M059J (cell line): ENCODE measurements around the gene PCDHGC3. TPM values are rescaled to one million over a fixed set of nuclear protein-coding genes. Genes with fewer than 3 reads are reported as not detected.
A peak's percentile ranks its signal among the peaks of the same experiment; 100 is the strongest.
"Not testable (repeated sequence)": the region's sequence is repeated elsewhere in the genome, so short reads cannot be mapped to it uniquely, and the experiment has no call there.

Experiments used
- DNase-seq: peaks from one replicate; pipeline ENCODE4 v3.0.0-alpha.2; 2012; ENCODE audit warnings: low read depth
- total RNA-seq: library from RNA; depleted of rRNA; stranded (reverse); fragments of >200 nt; shearing (Covaris generic); gene quantifications from 2 replicates; pipeline ENCODE4 v1.2.3, GENCODE V29; 2014; rRNA removed

PCDHGC3 gene
- 41.3 and 88.4 TPM in 2 replicates for total RNA-seq

DNA sequence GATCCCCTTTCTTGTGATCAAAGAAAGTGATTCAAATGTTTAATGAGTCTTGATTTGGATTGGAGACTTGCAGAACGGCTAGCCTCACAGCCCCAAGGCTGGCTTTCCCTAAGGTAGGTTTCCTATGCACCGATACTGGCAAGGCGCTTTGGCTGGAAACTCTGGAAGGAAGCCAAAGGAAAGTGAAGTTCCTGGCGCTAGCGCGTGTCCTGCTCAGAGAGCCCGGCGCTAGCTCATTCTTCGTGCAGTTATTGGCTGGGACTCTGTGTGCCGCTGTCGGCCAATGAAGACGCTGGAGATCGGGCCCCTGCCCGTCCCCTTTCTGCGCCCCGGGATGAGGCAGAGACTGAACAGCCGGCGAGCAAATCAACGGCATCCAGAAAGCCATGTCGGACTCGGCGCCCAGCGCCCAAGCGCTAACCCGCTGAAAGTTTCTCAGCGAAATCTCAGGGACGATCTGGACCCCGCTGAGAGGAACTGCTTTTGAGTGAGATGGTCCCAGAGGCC lies at the start of gene PCDHGC3:
PCDHGC3 (plus strand) TSS at position 342 of the 507 bp plus-strand sequence; CDS start at position 493, 151 bp downstream.
- DNase-seq = peak; percentile 96

DNA sequence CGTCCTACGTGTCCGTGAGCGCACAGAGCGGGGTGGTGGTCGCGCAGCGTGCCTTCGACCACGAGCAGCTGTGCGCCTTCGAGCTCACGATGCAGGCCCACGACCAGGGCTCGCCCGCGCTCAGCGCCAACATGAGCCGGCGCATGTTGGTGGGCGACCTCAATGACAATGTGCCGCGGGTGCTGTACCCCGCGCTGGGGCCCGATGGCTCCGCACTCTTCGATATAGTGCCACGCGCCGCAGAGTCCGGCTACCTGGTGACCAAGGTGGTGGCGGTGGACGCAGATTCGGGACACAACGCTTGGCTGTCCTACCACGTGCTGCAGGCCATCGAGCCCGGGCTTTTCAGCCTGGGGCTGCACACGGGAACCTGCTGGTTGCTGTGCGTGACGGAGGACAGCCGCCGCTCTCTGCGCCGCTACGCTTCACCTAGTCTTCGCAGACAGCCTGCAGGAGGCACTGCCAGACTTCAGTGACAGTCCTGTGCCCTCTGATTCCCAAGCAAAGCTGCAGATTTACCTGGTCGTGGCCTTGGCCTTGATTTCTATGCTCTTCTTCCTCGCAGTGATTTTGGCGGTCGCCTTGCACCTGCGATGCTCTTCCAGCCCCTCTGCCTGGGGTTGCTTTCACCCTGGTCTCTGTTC lies 47.9 kb upstream of the PCDHGC3 start:
- DNase-seq = no peak

DNA sequence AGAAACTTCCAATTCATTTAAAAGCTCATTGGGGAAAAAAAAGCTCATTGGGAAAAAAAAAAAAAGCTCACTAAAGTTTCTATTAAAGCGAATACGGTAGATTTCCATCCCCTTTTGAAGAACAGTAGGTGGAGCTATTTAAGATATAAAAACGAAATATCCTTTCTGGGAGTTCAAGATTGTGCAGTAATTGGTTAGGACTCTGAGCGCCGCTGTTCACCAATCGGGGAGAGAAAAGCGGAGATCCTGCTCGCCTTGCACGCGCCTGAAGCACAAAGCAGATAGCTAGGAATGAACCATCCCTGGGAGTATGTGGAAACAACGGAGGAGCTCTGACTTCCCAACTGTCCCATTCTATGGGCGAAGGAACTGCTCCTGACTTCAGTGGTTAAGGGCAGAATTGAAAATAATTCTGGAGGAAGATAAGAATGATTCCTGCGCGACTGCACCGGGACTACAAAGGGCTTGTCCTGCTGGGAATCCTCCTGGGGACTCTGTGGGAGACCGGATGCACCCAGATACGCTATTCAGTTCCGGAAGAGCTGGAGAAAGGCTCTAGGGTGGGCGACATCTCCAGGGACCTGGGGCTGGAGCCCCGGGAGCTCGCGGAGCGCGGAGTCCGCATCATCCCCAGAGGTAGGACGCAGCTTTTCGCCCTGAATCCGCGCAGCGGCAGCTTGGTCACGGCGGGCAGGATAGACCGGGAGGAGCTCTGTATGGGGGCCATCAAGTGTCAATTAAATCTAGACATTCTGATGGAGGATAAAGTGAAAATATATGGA lies 45.2 kb upstream of the PCDHGC3 start, which contains the start of gene PCDHGA12:
PCDHGA12 (plus strand) TSS at position 176 of the 782 bp plus-strand sequence; CDS start at position 429, 253 bp downstream.
- no peak for DNase-seq

DNA sequence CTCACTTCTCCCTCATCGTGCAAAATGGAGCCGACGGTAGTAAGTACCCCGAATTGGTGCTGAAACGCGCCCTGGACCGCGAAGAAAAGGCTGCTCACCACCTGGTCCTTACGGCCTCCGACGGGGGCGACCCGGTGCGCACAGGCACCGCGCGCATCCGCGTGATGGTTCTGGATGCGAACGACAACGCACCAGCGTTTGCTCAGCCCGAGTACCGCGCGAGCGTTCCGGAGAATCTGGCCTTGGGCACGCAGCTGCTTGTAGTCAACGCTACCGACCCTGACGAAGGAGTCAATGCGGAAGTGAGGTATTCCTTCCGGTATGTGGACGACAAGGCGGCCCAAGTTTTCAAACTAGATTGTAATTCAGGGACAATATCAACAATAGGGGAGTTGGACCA lies 44.5 kb upstream of the PCDHGC3 start:
- DNase-seq = no peak

DNA sequence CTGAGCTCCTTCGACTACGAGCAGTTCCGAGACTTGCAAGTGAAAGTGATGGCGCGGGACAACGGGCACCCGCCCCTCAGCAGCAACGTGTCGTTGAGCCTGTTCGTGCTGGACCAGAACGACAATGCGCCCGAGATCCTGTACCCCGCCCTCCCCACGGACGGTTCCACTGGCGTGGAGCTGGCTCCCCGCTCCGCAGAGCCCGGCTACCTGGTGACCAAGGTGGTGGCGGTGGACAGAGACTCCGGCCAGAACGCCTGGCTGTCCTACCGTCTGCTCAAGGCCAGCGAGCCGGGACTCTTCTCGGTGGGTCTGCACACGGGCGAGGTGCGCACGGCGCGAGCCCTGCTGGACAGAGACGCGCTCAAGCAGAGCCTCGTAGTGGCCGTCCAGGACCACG lies 43.5 kb upstream of the PCDHGC3 start:
- not testable (repeated sequence) for DNase-seq

DNA sequence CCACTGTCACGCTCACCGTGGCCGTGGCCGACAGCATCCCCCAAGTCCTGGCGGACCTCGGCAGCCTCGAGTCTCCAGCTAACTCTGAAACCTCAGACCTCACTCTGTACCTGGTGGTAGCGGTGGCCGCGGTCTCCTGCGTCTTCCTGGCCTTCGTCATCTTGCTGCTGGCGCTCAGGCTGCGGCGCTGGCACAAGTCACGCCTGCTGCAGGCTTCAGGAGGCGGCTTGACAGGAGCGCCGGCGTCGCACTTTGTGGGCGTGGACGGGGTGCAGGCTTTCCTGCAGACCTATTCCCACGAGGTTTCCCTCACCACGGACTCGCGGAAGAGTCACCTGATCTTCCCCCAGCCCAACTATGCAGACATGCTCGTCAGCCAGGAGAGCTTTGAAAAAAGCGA lies 43.0 kb upstream of the PCDHGC3 start:
- not testable (repeated sequence) for DNase-seq

DNA sequence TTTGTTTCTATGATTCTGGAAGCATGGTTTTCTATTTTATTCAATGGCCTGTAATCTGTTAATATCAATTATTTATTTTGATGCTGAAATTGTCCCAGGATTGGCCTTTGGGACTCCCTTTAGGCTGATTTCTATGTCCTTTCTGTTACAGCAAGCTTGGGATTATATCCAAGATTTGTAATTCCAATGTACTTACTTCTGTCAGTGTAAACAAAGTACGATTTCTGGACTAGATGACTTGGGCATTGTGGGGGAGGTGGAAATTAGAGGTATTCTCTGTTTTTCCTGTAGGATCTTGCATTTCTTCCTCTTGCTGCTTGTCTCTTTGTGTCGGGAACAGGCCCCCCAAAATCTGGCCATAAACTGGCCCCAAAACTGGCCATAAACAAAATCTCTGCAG lies 41.8 kb upstream of the PCDHGC3 start:
- no peak for DNase-seq

DNA sequence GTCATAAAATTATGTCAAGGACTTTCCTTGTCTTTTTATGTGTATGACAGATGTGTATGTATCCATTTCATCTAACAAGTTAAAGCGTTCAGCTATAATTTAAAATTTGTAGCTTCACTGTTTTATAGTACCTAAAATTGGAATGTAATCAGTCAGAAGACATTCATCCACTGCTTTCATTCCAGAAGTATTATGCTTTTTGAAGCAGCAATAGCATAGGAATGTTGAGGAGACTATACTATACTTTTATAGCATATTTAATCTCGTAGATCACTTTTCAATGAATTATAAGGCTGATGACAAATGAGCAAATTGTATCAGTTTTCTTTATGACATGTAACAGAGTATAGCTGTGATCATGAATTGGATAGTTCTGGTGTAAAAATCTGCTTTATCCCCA lies 38.5 kb upstream of the PCDHGC3 start:
- DNase-seq = no peak

DNA sequence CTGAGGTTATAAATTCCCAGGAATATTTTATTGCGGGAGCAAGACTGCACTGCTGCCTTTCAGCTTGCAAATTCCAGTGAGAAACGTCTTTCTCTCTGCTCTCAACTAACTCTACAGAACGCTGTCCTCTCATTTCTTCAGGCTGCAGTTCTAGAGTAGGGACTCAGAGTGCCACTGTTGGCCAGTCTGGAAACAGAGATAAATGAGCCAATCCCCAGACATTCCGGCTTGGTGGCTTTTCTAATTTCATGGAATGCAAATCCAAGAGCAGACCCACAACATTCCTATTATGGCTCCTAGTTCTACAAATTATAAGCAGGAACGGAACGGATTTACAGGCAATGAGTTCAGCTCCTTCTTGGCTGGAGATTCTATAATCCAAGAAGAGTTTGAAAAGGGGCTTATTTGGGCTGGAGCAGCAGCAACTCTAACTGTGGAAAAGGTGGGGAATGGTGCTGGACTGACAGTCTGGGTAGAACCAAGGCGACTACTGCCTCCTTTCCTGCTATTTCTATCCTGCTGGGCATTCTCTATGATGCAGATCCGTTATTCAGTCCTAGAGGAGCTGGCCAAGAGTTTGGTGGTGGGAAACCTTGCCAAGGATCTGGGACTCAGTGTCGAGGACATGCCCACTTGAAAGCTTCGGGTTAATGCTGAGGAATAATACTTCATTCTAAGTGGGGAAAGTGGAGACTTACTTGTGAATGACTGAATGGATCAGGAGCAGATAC lies 36.2 kb upstream of the PCDHGC3 start:
- DNase-seq = peak; percentile 7

DNA sequence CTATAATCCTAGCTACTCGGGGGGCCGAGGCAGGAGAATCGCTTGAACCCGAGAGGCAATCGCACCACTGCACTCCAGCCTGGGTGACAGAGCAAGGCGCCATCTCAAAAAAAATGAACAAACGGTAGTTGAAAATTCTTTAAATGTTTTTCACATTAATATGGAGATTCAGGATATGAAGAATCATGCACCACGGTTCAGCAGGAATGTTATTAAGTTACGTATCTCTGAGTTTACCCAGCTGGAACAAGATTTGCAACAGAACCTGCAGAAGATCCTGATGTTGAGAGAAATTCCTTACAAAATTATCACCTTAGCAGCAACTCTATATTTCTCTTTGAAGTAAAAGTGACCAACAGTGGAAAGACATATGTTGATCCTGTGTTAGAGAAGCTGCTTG lies 35.4 kb upstream of the PCDHGC3 start:
- DNase-seq = no peak

DNA sequence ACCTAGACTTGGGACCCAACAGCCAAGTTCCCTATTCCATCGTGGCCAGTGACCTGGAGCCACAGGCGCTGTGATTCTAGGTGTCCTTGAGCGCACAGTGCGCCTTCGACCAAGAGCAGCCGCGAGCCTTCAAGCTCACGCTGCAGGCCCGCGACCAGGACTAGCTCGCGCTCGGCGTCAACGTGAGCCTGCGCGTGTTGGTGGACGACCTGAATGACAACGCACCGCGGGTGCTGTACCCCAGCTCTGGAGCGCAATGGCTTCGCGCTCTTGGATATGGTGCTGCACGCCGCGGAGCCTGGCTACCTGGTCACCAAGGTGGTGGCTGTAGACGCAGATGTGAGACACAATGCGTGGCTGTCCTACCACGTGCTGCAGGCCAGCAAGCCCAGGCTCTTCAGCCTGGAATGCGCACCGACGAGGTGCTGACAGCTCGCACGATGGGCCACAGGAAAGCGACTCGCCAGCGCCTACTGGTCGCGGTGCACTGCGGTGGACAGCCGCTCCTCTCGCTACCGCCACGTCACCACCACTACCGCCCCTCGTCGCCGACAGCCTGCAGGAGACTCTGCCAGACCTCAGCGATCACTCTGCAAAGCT lies 34.1 kb upstream of the PCDHGC3 start:
- no peak for DNase-seq

DNA sequence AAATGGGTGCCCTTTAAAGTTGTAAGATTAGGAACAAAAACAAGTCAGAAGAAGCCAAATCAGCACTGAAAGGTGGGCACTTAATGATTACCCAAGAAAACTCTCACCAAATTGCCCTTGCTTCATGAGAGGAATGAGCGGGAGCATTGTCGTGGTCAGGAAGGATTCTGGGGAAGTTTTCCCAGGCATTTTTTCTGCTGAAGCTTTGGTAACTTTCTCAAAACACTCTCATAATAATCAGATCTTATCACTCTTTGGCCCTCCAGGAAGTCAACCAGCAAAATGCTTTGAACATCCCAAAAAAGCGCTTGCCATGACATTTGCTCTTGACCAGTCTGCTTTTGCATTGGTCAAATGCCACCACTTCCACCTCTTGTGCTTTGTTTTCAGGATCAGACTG lies 10.4 kb upstream of the PCDHGC3 start:
- peak; percentile 55 for DNase-seq

DNA sequence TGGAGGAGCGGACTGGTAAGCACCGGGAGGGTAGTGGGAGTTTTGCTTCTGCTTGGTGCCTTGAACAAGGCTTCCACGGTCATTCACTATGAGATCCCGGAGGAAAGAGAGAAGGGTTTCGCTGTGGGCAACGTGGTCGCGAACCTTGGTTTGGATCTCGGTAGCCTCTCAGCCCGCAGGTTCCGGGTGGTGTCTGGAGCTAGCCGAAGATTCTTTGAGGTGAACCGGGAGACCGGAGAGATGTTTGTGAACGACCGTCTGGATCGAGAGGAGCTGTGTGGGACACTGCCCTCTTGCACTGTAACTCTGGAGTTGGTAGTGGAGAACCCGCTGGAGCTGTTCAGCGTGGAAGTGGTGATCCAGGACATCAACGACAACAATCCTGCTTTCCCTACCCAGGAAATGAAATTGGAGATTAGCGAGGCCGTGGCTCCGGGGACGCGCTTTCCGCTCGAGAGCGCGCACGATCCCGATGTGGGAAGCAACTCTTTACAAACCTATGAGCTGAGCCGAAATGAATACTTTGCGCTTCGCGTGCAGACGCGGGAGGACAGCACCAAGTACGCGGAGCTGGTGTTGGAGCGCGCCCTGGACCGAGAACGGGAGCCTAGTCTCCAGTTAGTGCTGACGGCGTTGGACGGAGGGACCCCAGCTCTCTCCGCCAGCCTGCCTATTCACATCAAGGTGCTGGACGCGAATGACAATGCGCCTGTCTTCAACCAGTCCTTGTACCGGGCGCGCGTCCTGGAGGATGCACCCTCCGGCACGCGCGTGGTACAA lies 556 bp downstream of the PCDHGC3 start:
- peak; percentile 80 for DNase-seq

DNA sequence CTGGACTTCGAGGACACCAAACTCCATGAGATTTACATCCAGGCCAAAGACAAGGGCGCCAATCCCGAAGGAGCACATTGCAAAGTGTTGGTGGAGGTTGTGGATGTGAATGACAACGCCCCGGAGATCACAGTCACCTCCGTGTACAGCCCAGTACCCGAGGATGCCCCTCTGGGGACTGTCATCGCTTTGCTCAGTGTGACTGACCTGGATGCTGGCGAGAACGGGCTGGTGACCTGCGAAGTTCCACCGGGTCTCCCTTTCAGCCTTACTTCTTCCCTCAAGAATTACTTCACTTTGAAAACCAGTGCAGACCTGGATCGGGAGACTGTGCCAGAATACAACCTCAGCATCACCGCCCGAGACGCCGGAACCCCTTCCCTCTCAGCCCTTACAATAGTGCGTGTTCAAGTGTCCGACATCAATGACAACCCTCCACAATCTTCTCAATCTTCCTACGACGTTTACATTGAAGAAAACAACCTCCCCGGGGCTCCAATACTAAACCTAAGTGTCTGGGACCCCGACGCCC lies 1.3 kb downstream of the PCDHGC3 start:
- DNase-seq = no peak

DNA sequence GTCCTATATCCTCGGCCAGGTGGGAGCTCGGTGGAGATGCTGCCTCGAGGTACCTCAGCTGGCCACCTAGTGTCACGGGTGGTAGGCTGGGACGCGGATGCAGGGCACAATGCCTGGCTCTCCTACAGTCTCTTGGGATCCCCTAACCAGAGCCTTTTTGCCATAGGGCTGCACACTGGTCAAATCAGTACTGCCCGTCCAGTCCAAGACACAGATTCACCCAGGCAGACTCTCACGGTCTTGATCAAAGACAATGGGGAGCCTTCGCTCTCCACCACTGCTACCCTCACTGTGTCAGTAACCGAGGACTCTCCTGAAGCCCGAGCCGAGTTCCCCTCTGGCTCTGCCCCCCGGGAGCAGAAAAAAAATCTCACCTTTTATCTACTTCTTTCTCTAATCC lies 2.0 kb downstream of the PCDHGC3 start:
- no peak for DNase-seq

DNA sequence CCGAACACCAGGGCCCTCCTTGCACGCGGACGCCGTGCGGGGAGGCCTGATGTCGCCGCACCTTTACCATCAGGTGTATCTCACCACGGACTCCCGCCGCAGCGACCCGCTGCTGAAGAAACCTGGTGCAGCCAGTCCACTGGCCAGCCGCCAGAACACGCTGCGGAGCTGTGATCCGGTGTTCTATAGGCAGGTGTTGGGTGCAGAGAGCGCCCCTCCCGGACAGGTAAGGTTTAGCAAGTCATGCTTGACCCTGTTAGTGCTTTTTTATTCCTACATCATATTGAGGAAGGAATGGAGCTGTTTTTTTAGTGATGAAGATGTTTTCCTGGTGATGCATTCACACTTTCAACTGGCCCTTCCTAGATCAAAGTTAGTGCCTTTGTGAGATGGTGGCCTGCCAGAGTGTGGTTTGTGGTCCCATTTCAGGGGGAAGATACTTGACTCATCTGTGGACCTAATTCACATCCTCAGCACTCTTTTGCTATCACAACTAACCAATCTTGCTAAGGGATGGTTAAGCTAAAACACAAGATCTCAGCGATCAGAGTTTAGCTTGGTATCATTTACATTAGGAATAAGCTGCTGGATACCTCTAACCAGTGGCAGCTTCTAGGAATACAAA lies 2.7 kb downstream of the PCDHGC3 start:
- peak; percentile 52 for DNase-seq

DNA sequence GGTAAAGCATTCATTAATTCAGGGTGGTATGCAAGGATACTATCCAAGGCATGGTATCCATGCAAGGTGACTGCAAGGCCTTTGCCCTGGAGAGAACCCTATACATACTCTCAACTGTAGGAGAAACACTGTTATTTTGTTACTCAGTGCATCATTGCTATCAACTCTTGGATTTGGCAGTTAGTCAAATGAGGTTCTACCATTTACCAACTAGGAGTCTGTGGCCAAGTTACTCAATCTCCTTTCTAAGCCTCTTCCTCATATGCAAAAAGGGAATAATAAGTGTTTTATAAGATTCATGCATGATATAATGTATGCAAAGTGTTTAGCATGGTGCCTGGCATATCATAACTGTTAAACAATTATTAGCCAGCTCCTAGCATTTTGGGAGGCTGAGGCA lies 4.0 kb downstream of the PCDHGC3 start:
- DNase-seq = peak; percentile 24

DNA sequence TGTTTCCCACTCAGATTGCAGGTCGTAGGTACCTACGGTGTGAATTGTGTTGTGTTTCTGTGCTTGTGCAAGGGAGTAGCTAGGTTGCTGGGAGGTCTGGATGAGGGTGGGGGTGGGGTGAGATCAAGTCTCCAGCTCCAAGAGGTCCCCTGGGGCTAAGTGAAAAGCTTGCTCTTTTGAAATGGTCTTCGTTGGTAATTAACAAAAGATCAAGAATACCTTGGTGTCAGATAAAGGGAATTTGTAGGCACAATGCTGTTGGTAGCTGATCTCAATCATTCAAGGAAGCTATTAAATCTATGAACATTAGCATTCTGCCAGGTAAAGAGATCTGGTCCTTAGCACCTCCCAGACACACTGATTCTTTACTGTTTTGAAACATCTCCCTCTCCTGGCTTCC lies 8.1 kb downstream of the PCDHGC3 start:
- no peak for DNase-seq

DNA sequence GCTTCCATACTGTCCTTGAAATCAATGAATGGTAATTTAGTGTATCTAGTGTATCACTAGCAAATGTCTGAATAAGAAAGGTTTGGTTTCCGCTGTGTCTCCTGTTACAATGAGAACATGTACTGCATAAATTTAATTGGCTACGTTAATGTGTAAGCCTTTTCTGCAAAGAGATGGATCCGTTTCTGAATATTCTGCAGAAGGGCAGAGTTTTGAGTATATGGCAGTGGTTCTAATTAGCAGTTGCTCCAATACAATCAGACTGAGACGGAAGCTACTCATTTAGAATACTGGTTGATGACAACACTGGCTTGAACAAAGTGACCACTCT lies 8.5 kb downstream of the PCDHGC3 start:
- no peak for DNase-seq

DNA sequence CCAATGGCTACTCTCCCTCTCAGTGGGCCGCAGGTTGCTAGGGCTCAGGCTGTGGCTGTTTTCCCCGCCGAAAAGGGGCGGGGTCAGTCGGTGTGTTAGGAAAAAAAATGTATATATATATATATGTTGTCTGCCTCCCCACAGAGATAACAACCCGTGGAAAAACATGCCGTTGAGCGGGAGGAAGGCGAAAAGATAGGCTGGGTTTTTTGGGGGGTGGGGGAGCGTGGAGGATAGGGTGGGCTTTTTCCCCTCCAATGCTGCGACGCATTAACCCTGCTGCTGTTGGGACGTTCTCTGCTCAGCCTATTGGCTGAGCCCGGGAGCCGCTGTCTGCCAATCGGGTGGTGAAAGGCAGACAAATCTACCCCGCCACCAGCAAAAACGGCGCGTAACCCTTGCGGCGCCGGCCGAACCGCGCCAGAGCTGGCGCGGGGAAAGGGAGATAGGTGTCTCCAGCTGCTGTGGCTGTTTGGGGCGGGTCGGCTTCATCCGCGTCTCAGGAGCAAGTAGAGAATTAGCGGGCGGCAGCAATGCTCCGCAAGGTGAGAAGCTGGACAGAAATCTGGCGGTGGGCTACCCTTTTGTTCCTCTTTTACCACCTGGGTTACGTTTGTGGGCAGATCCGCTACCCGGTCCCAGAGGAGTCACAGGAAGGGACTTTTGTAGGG lies 9.0 kb downstream of the PCDHGC3 start, which contains the start of gene PCDHGC4:
PCDHGC4 (plus strand) TSS at position 390 of the 671 bp plus-strand sequence; CDS start at position 534, 144 bp downstream.
- no peak for DNase-seq
